SH-SY5Y (cell line): ENCODE results near the gene POLQ.

ENCODE experiments used
- GATA2 ChIP-seq: IDR thresholded peaks from 2 replicates; pipeline ENCODE4 v1.6.1; 2011; ENCODE audit warnings: mild to moderate bottlenecking, low read depth, low read length
- GATA3 ChIP-seq: IDR thresholded peaks from 2 replicates; pipeline ENCODE4 v1.6.1; 2011; ENCODE audit warnings: low read depth, mild to moderate bottlenecking, low read length, moderate library complexity

The POLQ gene

DNA sequence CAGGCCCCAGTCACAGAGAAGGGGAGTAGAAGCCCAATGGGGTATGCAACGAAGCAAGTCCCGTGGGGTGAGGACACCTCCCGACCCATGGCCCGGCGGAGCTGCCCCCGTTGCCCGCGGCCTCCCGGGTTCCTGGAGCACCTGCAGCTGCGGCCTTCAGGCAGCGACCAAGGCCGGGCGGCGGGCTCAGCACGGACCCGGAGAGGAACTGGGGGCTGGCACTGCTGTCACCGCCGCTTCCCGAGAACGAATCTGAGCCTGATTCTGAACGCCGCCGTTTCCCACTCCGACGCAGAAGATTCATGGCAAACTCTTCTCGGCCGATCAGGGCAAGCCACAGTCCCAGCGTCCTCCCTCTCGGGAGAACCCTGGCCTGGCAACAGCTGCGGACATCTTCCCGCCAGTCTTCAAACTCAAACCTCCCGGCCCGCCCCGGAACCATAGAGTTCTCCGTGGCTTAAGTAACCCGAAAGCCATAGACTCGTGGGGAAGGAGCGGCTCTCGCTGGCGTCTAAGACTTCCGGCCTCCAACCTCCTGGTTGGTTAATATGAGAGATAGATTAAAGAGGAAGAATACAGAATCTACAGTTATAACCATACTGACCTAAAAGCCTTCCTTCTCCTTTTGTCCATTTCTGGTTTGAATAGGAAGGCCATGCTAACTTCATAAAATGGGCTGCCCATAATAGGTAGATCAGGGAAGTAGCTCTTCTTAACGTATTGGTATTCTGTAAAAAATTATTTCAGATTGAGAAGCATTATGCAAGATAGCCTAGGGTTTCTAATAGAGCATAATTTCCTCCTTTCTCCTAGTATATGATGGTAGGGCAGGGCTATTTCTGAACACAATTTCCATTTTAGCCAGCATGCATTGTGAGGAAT is at the start of gene POLQ:
POLQ (minus strand) TSS at position 415 of the 882 bp plus-strand sequence; CDS start at position 304, 111 bp downstream.
- no peak; the same call in 1 of the 2 replicates for TF ChIP-seq GATA2
- TF ChIP-seq GATA3 = no peak

DNA sequence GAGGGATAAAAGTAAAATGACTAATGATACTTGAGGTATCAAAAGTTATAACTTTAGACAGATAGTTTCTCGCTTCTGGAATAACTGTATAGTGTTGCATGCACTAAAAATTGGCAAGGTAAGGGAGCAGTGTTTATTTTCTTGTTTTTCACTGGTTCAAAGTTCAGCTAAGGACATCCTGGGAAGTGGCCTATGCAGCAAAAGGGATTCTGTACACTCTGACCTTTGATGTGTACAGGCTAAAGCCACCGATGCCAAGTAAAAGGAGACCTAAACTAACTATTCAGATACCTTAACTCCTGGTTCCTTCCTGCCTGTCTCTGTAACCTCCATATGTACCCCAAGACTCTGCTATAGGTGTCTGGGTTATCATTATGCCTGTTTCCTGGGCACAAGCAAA is 49.1 kb upstream of the POLQ start:
- no peak for TF ChIP-seq GATA3
- TF ChIP-seq GATA2 = no peak

DNA sequence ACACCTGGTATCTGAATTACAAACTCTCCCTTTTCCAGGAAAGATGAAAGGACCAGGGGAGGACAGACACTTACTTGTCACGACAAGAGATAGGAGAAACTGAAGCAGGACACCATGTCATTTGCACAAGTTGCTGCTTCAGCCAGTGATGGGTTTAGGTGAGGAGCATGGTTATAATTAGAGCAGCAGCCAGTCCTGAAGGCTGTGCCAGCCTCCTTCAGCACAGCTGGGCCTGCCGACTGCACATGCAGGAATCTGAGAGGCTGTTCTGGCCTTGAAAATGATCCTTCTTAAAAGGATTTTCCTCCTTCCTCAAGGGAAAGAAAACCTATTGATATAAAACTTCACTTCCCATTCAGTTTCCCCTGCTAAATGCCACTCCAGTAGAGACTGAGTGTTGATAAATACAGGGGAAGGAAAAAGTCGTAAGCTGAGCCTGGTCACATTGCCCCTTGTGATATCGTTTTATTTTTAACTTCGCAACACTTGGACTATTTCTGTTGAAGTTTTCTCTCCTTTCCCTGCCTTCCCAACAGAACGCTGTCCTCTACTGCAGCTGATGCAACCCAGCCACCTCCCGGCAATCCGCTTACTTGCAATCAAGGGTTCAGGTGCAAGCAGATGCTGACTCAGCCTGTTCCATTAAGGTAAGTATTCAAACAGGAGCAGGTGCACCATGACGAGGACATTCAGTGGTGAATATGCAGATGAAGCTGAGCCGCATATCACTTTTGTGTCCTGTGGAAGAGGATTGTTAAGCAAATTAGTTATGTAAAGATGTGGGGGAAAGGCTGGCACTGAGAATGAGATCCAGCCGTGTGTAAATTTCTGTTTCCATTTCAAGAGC is 47.3 kb upstream of the POLQ start, which contains the start of gene FBXO40:
FBXO40 (plus strand) TSS at position 524 of the 847 bp plus-strand sequence. CDS start 27,197 bp downstream, outside the sequence.
- TF ChIP-seq GATA3 (no peak), GATA2 (no peak)

DNA sequence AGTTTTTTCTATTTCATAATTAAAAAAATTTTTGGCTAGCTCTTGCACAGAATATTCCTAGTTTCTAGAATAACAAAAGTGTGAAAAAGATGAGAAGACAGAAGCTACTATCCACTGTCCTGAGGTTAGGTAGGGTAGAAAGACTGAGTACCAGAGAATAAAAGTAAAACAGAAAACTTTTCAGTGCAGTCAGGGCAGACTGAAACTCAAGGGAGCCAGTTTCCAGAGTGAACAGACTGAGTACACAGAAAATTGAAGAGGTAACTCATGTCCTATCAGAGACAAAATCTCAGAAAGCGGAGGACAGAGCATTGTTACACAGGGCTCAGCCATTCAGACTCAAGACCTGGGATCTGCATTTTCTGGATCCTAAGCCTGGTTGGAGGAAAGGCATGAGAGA is 38.6 kb upstream of the POLQ start:
- TF ChIP-seq GATA3 (no peak), GATA2 (no peak)

DNA sequence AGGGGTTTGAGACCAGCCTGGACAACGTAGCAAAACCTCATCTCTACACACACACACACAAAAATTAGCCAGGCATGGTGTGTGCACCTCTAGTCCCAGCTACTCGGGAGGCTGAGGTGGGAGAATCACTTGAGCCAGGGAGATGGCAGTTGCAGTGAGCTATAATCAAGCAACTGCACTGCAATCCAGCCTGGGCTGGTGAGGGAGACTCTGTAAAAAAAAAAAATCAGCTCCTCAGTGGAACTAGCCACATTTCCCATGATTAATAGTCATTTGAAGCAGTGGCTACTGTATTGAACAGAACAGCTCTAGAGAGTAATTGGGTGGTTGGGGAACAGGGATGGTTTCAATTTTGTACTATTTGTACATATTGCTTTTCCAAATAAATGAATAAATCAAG is 35.9 kb upstream of the POLQ start:
- TF ChIP-seq GATA2 (no peak), GATA3 (no peak)

DNA sequence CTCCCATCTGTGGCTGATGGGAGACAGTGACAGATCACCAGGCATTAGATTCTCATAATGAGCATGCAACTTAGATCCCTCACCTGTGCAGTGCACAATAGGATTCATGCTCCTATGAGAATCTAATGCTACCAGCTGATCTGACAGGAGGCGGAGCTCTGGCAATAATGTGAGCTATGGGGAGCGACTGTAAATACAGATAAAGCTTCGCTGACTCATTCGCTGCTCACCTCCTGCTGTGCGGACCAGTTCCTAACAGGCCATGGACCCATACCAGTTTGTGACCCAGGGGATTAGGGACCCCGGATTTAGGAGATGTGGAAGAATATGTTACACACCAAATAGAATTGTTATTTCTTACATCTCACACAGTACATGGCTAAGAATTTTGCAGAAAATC is 28.7 kb upstream of the POLQ start:
- TF ChIP-seq GATA3 = no peak
- no peak for TF ChIP-seq GATA2

DNA sequence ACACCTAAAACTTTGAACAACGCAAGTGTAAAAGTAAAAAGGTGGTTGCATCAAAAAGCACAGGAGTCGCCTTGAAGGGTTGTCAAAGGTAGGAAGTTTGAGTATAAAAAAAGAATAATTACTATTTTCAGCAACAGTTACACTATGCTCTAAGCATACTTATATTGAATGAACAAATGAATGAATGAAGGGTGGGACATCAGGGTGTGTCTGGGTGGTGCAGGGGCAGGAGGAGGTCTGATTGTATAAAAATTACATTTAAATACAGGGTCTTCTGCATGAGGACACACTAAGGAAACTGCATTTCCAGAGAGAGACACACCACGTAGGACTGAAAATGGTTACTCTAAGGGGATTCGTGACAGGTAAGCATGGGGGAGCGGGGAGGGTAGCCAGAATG is 21.9 kb upstream of the POLQ start, which contains the start of gene ARGFX:
ARGFX (plus strand) TSS at position 301 of the 400 bp plus-strand sequence. CDS start 2,765 bp downstream, outside the sequence.
- TF ChIP-seq GATA3 = no peak
- TF ChIP-seq GATA2 = no peak

DNA sequence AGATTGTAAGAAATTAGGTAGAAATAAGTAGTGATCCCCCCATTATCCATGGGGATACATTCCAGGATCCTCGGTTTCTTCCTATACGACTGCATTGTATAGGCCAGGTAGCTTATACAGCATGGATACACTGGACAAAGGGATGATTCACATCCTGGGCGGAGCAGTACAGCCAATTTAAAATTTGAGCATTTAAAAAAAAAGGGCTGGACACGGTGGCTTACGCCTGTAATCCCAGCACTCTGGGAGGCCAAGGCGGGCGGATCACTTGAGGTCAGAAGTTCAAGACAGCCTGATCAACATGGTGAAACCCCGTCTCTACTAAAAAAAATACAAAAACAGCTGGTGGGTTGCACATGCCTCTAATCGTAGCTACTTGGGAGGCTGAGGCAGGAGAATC is 21.0 kb upstream of the POLQ start:
- TF ChIP-seq GATA3 = no peak
- no peak for TF ChIP-seq GATA2

DNA sequence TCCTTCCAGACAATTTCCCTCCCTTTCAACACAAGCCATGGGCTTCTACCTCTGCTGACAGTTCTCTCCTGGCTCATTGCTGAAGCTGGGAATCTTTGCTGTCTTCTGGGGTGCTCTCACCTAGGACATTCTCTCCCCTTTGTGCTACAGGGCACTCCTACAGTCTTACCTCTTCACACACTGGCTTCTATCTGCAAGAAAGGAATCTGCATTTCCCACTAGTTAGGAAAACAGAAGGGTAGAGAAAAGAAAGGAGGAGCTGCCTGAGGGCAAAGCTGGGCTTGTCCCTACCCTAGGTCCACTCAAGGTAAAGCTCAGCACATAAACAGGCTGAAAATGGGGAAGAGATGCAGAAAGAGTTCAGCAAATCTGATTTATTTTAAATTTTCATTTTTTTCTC is 16.4 kb upstream of the POLQ start:
- TF ChIP-seq GATA3 = no peak
- TF ChIP-seq GATA2 = no peak

DNA sequence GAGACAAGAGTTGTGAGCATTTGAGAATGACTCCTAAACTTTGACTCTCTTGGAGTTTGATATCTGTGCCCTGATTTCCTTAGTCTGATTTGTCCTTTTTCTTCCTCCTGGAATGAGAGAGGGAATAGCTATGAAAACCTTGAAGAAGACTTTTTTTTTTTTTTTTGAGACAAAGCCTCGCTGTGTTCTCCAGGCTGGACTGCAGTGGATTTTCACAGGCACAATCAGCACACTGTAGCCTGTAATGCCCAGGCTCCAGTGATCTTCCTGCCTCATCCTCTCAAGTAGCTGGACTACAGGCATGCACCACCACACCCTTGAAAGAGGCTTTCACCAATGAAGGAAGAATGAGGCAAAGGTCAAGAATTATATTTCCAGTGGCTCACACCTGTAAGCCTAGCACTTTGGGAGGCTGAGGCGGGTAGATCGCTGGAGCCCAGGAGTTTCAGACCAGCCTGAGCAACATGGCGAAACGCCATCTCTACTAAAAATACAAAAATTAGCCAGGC is 11.7 kb upstream of the POLQ start:
- TF ChIP-seq GATA2 (no peak), GATA3 (no peak)

DNA sequence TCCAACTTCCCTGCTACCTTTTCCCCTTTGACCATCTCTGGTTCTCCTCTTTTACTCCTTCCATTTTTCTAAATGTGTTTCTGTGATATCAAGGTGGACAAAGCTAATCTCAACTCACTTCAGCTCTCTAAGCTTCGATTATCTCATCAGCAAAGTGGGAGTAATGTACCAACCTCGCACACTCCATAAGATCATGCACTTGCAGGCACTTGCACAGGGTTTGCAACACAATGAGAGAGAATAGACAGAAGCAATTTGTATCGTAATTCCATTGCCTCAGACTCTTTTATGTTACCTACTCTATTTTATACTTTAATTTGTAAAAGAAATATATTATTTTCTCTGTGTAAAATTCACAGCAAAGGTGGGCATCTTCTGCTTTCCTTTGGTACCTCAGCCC is 7.0 kb upstream of the POLQ start:
- TF ChIP-seq GATA2 (no peak), GATA3 (no peak)

DNA sequence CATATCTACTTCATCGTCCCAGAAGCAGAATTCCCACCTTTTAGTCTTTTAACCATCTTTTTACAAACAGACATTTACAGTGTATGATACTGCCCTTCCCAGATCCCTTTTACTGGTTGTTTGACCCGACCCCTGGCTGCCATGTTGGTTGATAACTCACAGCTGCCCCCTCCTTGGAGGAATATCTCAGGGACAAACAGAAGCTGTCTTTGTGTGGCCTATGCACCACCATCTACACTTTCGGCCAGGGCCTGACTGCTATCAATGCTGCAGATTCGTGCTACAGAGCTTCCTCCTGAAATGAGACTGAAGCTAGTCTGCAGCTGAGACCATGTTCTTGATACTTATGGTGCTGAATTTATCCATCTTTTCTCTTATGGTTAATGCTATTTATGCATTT is 6.6 kb upstream of the POLQ start:
- TF ChIP-seq GATA2 = no peak
- no peak for TF ChIP-seq GATA3

DNA sequence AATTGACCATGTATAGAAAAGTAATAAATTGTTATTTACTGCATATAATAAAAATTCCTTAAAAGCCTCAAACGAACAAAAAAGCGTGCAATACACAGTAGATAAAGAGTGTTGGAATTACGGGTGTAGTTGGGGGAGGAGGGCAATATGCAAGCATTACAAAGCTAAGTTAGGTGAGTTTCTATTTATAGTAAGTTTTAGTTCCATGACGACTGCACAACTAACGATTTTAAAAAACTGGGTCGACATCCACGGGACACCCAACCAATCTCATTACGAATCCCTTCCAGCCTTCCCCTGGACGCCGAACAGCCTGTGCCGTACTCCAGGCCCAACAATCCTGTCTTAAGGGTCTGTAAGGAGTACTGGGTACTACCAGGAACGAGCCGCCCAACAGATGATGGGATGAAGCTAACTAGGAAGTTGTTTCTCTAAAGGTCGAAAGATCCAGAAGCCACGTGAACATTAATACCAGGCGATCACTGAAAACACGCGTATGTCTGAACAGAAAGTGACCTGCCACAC is 677 bp downstream of the POLQ start:
- no peak for TF ChIP-seq GATA2
- no peak for TF ChIP-seq GATA3

DNA sequence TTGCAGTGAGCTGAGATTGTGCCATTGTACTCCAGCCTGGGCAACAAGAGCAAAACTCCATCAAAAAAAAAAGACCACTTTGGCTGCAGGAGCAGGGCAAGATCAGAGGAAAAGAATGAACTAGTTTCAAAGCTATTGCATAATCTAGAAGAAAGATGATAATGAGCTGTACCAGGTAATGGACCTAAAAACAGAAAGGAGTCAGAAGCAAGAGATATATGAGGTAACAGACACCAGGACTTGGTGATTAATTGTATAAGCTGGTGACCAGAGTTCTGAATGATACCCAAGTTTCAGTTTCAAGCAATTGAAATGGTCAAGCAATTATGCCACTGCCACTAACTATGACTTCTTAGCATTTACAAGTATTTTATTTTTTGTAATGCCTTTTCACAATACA is 2.9 kb downstream of the POLQ start:
- no peak for TF ChIP-seq GATA3
- TF ChIP-seq GATA2 = no peak
